ENCODE results near the gene SAMD14.

The SAMD14 gene

GRCh38 chr17:50095626-50096037 is 34.3 kb downstream of the SAMD14 start:
- DNase-seq (ENCODE audit: low spot score): no peak

DNA sequence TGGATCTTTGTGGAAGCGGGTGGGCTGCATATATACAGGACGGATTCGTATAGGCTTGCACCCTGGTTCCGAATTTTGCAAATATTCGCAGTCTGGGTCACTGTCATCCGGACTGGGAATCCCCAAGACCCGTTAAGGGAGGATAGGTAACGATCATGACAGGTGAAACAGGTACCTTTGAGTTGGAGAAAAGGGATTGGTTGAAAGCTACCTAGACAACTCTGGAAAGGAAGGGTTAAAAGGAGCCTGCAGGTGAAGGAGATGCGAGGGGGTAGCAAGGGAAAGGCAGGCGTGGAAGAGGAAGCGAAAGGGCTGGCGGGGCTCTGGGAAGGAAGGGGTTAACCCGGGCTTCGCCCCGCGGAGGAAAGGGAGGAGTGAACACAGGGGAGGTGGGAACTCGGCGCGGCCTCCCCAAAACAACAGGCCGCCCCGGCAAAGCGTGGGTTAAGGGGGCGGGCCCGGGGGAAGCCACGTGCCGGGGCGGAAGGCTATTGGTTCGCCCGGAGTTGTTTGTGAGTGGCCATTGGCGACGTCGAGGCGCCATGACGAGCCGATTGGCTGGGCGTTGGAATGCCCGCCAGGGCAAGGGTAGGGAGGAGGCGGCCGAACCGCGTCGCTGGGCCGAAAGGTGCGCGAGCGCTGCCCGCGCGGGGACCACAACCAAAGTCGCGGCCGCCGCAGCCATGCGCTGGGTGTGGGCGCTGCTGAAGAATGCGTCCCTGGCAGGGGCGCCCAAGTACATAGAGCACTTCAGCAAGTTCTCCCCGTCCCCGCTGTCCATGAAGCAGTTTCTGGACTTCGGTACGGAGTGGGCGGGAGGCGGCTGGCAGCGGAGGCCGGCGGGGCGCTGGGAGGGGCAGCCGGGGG is 35.0 kb downstream of the SAMD14 start, which contains the start of gene PDK2:
TSS of gene PDK2 (plus strand) at position 599 of the 867 bp plus-strand sequence. CDS start at position 684, 85 bp downstream.
- peak; percentile 97 for DNase-seq (ENCODE audit: low spot score)

DNA sequence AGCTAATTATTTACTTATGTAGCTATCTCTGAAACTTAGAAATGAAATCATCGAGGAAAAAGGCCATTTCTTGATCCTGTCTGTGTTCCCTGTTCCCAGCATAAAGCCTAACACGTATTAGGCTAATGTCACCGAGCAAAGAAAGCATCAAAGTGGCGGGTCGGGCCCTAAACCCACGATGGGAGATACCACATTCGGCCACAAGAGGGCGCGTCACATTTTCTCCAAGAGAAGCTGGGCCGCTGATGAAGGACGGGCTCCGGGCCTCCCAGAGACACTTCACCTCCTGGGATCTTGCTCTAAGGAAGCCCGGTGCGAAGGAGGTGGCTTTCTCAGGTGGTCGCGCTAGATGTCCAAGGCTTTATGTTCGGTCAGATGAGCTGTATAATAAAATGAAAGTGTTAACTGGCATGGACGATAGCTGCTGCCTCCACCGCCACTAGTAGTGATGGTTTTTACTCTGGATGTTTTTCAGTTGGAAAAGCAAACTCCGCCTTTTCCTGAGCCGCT is 35.7 kb downstream of the SAMD14 start:
- peak; percentile 93 for DNase-seq (ENCODE audit: low spot score)

DNA sequence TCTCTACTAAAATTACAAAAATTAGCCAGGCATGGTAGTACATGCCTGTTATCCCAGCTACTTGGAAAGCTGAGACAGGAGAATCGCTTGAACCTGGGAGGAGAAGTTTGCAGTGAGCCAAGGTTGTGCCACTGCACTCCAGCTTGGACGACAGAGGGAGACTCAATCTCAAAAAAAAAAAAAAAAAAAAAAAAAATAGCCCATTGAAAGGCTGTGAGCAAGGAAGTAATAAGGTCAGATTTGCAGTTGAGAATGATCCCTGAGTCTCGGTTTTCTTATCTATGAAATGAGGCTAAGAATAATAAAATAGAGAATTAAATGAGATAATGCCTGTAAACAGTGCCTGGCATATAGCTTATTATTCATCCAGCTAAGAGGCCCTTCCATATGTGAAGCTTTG is 36.2 kb downstream of the SAMD14 start:
- DNase-seq (ENCODE audit: low spot score): no peak

GRCh38 chr17:50093246-50093645 is 36.7 kb downstream of the SAMD14 start:
- no peak for DNase-seq (ENCODE audit: low spot score)

GRCh38 chr17:50091918-50092285 is 38.1 kb downstream of the SAMD14 start:
- DNase-seq (ENCODE audit: low spot score): no peak

- no peak for DNase-seq (ENCODE audit: low spot score)
Observed at GRCh38 chr17:50090971-50091917, 38.7 kb downstream of the SAMD14 start.

GRCh38 chr17:50090071-50090470 is 39.9 kb downstream of the SAMD14 start:
- DNase-seq (ENCODE audit: low spot score): no peak

DNA sequence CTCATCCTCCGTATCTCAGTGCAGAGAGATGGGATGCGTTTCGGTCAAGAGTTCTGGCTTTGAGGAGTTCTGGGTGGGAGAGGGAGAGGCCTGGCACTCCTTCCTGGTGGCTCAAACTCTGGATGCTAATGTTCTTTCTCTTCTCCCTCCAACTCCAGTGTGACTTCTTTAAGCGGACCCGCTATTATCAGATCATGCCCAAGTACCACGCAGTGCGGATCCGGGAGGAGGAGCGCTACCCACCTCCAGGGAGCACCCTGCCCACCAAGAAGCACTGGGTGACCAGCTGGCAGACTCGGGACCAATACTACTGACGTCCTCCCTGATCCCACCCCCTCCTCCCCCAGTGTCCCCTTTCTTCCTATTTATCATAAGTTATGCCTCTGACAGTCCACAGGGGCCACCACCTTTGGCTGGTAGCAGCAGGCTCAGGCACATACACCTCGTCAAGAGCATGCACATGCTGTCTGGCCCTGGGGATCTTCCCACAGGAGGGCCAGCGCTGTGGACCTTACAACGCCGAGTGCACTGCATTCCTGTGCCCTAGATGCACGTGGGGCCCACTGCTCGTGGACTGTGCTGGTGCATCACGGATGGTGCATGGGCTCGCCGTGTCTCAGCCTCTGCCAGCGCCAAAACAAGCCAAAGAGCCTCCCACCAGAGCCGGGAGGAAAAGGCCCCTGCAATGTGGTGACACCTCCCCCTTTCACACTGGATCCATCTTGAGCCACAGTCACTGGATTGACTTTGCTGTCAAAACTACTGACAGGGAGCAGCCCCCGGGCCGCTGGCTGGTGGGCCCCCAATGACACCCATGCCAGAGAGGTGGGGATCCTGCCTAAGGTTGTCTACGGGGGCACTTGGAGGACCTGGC is 40.8 kb downstream of the SAMD14 start:
- no peak for DNase-seq (ENCODE audit: low spot score)

DNA sequence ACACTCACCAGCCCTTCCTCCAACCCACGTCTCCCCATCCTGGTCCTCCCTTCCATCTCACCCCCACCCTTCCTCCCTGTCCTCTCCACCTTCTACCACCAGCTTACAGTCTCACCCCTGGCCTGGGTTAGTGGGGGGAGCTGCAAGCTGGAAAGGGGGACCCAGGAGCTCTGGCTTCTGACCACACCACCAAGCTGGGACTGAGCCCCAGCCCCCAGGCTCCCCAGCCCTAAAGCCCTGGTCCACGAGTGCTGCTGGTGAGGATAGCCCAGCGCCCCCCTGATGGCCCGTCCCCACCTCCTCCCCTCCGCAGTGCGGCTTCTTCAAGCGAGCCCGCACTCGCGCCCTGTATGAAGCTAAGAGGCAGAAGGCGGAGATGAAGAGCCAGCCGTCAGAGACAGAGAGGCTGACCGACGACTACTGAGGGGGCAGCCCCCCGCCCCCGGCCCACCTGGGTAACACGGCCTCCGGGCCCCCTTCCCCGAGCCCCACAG is 42.0 kb downstream of the SAMD14 start:
- no peak for DNase-seq (ENCODE audit: low spot score)

DNA sequence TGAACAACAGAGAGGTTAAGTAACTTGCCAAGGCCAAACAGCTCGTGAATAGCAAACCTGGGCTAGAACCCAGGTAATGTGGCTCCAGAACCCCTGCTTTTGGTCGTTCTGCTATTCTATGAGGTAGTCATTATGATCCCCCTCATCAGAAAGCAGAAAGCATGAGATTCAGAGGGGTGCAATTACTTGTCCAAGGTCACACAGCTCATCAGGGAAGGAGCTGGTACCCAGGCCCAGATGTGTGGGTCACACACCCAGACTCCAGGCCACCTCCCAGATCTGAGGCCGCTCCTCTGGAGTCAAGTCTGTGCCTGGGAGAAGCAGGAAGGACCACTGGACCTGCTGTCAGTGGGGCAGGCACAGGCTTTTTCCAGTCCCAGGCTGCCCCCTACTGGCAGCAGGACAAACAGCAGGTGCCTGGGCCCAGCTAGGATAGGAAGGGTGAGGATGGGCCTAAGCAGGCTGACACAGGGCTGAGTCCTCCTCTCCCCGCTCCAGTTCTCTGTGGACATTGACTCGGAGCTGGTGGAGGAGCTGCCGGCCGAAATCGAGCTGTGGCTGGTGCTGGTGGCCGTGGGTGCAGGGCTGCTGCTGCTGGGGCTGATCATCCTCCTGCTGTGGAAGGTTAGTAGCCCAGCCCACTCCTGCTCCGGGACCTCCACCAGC is 42.6 kb downstream of the SAMD14 start:
- DNase-seq (ENCODE audit: low spot score): peak; percentile 79

GRCh38 chr17:50081757-50082156 is 48.2 kb downstream of the SAMD14 start:
- DNase-seq (ENCODE audit: low spot score): no peak

- no peak for DNase-seq (ENCODE audit: low spot score)
Observed at GRCh38 chr17:50080827-50081226, 49.1 kb downstream of the SAMD14 start.

- DNase-seq (ENCODE audit: low spot score): no peak
Observed at GRCh38 chr17:50080096-50080480, 49.9 kb downstream of the SAMD14 start.

DNA sequence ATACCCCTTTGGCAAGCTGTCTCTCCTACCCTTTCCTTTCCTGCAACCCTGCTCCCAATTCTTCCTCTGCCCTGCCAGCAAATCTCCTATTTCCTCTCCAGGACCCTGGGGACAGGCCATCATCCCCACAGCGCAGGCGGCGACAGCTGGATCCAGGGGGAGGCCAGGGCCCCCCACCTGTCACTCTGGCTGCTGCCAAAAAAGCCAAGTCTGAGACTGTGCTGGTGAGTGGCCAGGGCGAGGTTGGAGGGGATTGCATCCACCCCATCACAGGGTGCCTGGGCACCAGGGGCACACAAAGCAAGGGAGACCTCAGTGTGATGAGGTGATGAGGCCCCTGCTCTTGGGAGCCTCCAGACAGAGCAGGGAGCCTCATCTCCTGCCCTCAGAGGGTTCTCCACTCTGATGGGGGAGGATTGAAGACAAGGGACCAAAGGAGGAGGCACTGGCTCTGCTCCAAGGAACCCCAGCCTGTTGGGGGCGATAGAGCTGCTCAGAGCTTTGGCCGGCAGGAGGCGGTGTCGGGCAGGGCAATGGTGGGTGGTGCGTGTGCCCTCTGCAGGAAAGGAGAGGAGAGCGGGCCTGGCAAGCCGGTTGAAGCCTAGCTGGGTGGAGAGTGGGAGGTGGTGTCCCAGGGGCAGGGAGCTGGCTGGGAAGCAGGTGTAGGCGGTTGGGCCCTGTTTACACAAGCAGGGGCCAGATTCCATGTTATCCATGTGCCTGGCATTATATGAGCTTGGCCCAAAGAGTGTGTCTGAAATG is 50.4 kb downstream of the SAMD14 start:
- DNase-seq (ENCODE audit: low spot score): peak; percentile 15

GRCh38 chr17:50078430-50078829 is 51.5 kb downstream of the SAMD14 start:
- no peak for DNase-seq (ENCODE audit: low spot score)

GRCh38 chr17:50076591-50077235 is 53.2 kb downstream of the SAMD14 start:
- no peak for DNase-seq (ENCODE audit: low spot score)

- DNase-seq (ENCODE audit: low spot score): no peak
Observed at GRCh38 chr17:50076221-50076590, 53.8 kb downstream of the SAMD14 start.

DNA sequence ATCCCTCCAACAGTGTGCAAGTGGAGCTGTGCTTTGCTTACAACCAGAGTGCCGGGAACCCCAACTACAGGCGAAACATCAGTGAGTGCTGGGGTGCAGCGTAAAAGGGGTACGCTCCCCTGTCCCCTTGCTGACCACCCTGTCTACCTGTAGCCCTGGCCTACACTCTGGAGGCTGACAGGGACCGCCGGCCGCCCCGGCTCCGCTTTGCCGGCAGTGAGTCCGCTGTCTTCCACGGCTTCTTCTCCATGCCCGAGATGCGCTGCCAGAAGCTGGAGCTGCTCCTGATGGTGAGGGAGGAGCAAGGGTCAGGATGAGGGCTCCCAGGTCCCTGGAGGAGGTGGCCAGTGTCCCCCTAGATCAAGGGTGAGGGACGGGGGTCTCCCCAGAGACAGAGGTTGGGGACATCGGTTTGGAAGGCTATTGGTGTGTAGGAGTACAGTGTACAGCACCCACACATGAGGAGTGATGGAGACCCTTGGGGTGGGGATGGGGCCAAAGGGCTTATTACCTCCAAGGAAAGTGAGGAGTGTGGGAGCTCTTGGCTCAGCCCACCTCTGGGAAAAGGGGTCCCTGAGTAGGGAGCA is 54.4 kb downstream of the SAMD14 start:
- no peak for DNase-seq (ENCODE audit: low spot score)

Data from CD4-positive, alpha-beta T cell treated with Interleukin-2 at 100 ng/mL for 4 hours (primary cell).